H1 (cell line): ENCODE results near the gene CHST9. TPM values are rescaled to one million over a fixed set of nuclear protein-coding genes. Genes with fewer than 3 reads are reported as not detected.

Source experiments
- CTCF ChIA-PET: fragments of 300-600 bp; sonication (Branson Sonifier 250); formaldehyde crosslinking; loops from one replicate; lab custom pipeline; 2021; ENCODE audit not compliant: partially characterized antibody; lab: Charles Lee
- POLR2A ChIA-PET: fragments of 300-600 bp; sonication (Branson Sonifier 250); formaldehyde crosslinking; loops from one replicate; lab custom pipeline; 2021; ENCODE audit warnings: inconsistent platforms; ENCODE audit not compliant: partially characterized antibody; lab: Charles Lee
- DNase-seq, 2 experiments: peaks; one replicate each; pipeline versions ENCODE4 v3.0.0 to v3.0.0-alpha.2; 2010 to 2022; ENCODE audit warnings: low spot score in 2 of 2, low read depth in 1 of 2, mixed read lengths in 1 of 2
- FAIRE-seq: peaks from 2 replicates; lab custom pipeline; 2011; peaks lifted over from hg19 to GRCh38; lab: Jason Lieb, UNC
- H2AFZ ChIP-seq: 2 replicates; pipeline ENCODE4 v1.8.1; 2012; ENCODE audit warnings: low read length, inconsistent platforms
- H2AK5ac ChIP-seq: 2 replicates; pipeline ENCODE4 v1.6.1; 2013; ENCODE audit warnings: low read depth, low read length
- H2BK120ac ChIP-seq: replicated peaks from 2 replicates; pipeline ENCODE3; 2013; ENCODE audit warnings: low read depth, low read length, inconsistent platforms
- H2BK12ac ChIP-seq: 2 replicates; pipeline ENCODE4 v1.6.1; 2013; ENCODE audit warnings: low read depth, low read length
- H2BK15ac ChIP-seq: 2 replicates; pipeline ENCODE4 v1.6.1; 2013; ENCODE audit warnings: low read length
- H2BK20ac ChIP-seq: 2 replicates; pipeline ENCODE4 v1.6.1; 2013; ENCODE audit warnings: low read length
- H2BK5ac ChIP-seq: 2 replicates; pipeline ENCODE4 v1.6.1; 2013; ENCODE audit warnings: low read depth, low read length
- H3K14ac ChIP-seq: 2 replicates; pipeline ENCODE4 v1.6.1; 2013; ENCODE audit warnings: inconsistent platforms; ENCODE audit not compliant: insufficient read length
- H3K18ac ChIP-seq: 2 replicates; pipeline ENCODE4 v1.6.1; 2013; ENCODE audit warnings: low read length; ENCODE audit errors: extremely low read depth
- H3K23ac ChIP-seq: 2 replicates; pipeline ENCODE4 v1.6.1; 2013; ENCODE audit warnings: inconsistent platforms; ENCODE audit not compliant: insufficient read length
- H3K23me2 ChIP-seq: 2 replicates; pipeline ENCODE4 v1.6.1; 2013; ENCODE audit warnings: low read depth, low read length
- H3K27ac ChIP-seq: 2 replicates; pipeline ENCODE4 v1.6.1; 2011; ENCODE audit warnings: low read depth, low read length, inconsistent platforms
- H3K27me3 ChIP-seq, 4 experiments: replicated peaks in 1 of 4; 1 replicate in 1 of 4; 2 replicates in 3 of 4; pipeline versions ENCODE4 v1.6.1 to v1.8.1; 2011 to 2013; ENCODE audit warnings: low read length in 3 of 4, mild to moderate bottlenecking in 3 of 4, inconsistent platforms in 2 of 4, mixed read lengths in 2 of 4, moderate library complexity in 1 of 4; ENCODE audit not compliant: control insufficient read depth in 3 of 4, insufficient read depth in 3 of 4; ENCODE audit errors: extremely low read depth in 1 of 4
- H3K36me3 ChIP-seq, 4 experiments: 2 replicates each; pipeline versions ENCODE4 v1.6.1 to v1.8.1; 2011 to 2013; ENCODE audit warnings: mild to moderate bottlenecking in 4 of 4, low read length in 3 of 4, moderate library complexity in 2 of 4, control low read depth in 1 of 4, inconsistent platforms in 1 of 4; ENCODE audit not compliant: insufficient read depth in 4 of 4, control insufficient read depth in 2 of 4
- H3K4ac ChIP-seq: replicated peaks from 2 replicates; pipeline ENCODE3; 2013; ENCODE audit warnings: low read length, low read depth, mixed read lengths, inconsistent platforms; ENCODE audit not compliant: insufficient read length
- H3K4me1 ChIP-seq, 4 experiments: replicated peaks in 1 of 4; 1 replicate in 1 of 4; 2 replicates in 3 of 4; pipeline versions ENCODE4 v1.6.1 to v1.8.1; 2011 to 2013; ENCODE audit warnings: low read length in 3 of 4, inconsistent platforms in 2 of 4, mixed read lengths in 1 of 4; ENCODE audit not compliant: insufficient read depth in 4 of 4, control insufficient read depth in 3 of 4
- H3K4me2 ChIP-seq, 2 experiments: 2 replicates each; pipeline versions ENCODE4 v1.6.1 to v1.8.1; 2011 to 2013; ENCODE audit warnings: low read depth in 2 of 2, low read length in 2 of 2, control low read depth in 1 of 2, inconsistent platforms in 1 of 2, mild to moderate bottlenecking in 1 of 2; ENCODE audit not compliant: insufficient read depth in 1 of 2
- H3K4me3 ChIP-seq, 4 experiments: fragments of 200-600, 300-600 bp in 1 of 4; sonication (generic), shearing (Covaris generic), sonication (Bioruptor Twin) in 1 of 4; 2 replicates each; pipeline versions ENCODE4 v1.5.1 to v1.8.1; 2011 to 2016; ENCODE audit warnings: low read length in 4 of 4, low read depth in 3 of 4, control low read depth in 2 of 4, inconsistent platforms in 2 of 4, mild to moderate bottlenecking in 2 of 4, mixed read lengths in 1 of 4, moderate library complexity in 1 of 4; ENCODE audit not compliant: insufficient read depth in 2 of 4; ENCODE audit errors: extremely low read depth in 1 of 4
- H3K56ac ChIP-seq: replicated peaks from 2 replicates; pipeline ENCODE3; 2013; ENCODE audit warnings: low read depth, mild to moderate bottlenecking, mixed read lengths, low read length, inconsistent platforms; ENCODE audit not compliant: insufficient read length
- H3K79me1 ChIP-seq: 2 replicates; pipeline ENCODE4 v1.6.1; 2013; ENCODE audit warnings: low read depth, low read length, control low read depth
- H3K79me2 ChIP-seq, 2 experiments: 2 replicates each; pipeline versions ENCODE4 v1.6.1 to v1.8.1; 2012 to 2013; ENCODE audit warnings: low read length in 2 of 2, mild to moderate bottlenecking in 2 of 2, inconsistent platforms in 1 of 2; ENCODE audit not compliant: insufficient read depth in 2 of 2, control insufficient read depth in 1 of 2
- H3K9ac ChIP-seq, 4 experiments: replicated peaks in 1 of 4; 1 replicate in 1 of 4; 2 replicates in 3 of 4; pipeline versions ENCODE4 v1.6.1 to v1.8.1; 2011 to 2013; ENCODE audit warnings: low read depth in 3 of 4, low read length in 3 of 4, control low read depth in 2 of 4, mild to moderate bottlenecking in 2 of 4, moderate library complexity in 2 of 4, inconsistent platforms in 1 of 4; ENCODE audit errors: extremely low read depth in 1 of 4
- H3K9me3 ChIP-seq, 2 experiments: 2 replicates each; pipeline versions ENCODE4 v1.6.1 to v1.8.1; 2012 to 2013; ENCODE audit warnings: mild to moderate bottlenecking in 2 of 2, moderate library complexity in 2 of 2, control low read depth in 1 of 2, inconsistent platforms in 1 of 2, low read depth in 1 of 2, low read length in 1 of 2, mixed read lengths in 1 of 2; ENCODE audit not compliant: insufficient read depth in 2 of 2
- H4K20me1 ChIP-seq, 2 experiments: replicated peaks in 1 of 2; 2 replicates each; pipeline versions ENCODE3 to v1.8.1; 2011 to 2013; ENCODE audit warnings: inconsistent platforms in 2 of 2, low read length in 2 of 2, mild to moderate bottlenecking in 1 of 2; ENCODE audit not compliant: insufficient read depth in 2 of 2, control insufficient read depth in 1 of 2
- H4K5ac ChIP-seq: 2 replicates; pipeline ENCODE4 v1.6.1; 2013; ENCODE audit warnings: low read length, low read depth, mixed read lengths, inconsistent platforms; ENCODE audit not compliant: insufficient read length
- H4K8ac ChIP-seq: 2 replicates; pipeline ENCODE4 v1.8.0; 2013; ENCODE audit warnings: mild to moderate bottlenecking, moderate library complexity, low read length, inconsistent platforms; ENCODE audit not compliant: insufficient read depth; ENCODE audit errors: extremely low read depth
- H4K91ac ChIP-seq: replicated peaks from 2 replicates; pipeline ENCODE3; 2013; ENCODE audit warnings: low read length, mixed read lengths, inconsistent platforms; ENCODE audit not compliant: insufficient read length
- BRCA1 ChIP-seq: IDR thresholded peaks from 2 replicates; pipeline ENCODE4 v1.6.1; 2012; ENCODE audit warnings: low read depth, low read length, improper control_type of control experiment
- CEBPB ChIP-seq: IDR thresholded peaks from 2 replicates; pipeline ENCODE4 v1.6.1; 2012; ENCODE audit warnings: low read depth, low read length
- CTCF ChIP-seq, 3 experiments: IDR thresholded peaks; 1 replicate in 2 of 3; 2 replicates in 1 of 3; pipeline versions ENCODE4 v1.5.1 to v1.6.1; 2011; ENCODE audit warnings: low read length in 3 of 3, mild to moderate bottlenecking in 3 of 3, inconsistent platforms in 2 of 3, low read depth in 1 of 3, moderate library complexity in 1 of 3; ENCODE audit not compliant: insufficient read depth in 1 of 3; ENCODE audit errors: control extremely low read depth in 1 of 3
- HDAC2 ChIP-seq, 2 experiments: fragments of 300-600 bp in 1 of 2; sonication (generic) in 1 of 2; IDR thresholded peaks; 2 replicates each; pipeline ENCODE4 v1.6.1; 2011 to 2012; ENCODE audit warnings: low read depth in 2 of 2, low read length in 2 of 2, mild to moderate bottlenecking in 2 of 2, moderate library complexity in 2 of 2, borderline replicate concordance in 1 of 2, inconsistent platforms in 1 of 2
- KDM4A ChIP-seq: IDR thresholded peaks from one replicate; pipeline ENCODE4 v1.7.1; 2012; ENCODE audit warnings: low read depth, mild to moderate bottlenecking, moderate library complexity, low read length, inconsistent platforms; ENCODE audit not compliant: severe bottlenecking
- RAD21 ChIP-seq, 2 experiments: IDR thresholded peaks in 1 of 2; conservative IDR thresholded peaks in 1 of 2; 2 replicates each; pipeline ENCODE4 v1.6.1; 2011; ENCODE audit warnings: low read depth in 2 of 2, low read length in 2 of 2, improper control_type of control experiment in 1 of 2, inconsistent platforms in 1 of 2, mild to moderate bottlenecking in 1 of 2, moderate library complexity in 1 of 2
- RBBP5 ChIP-seq: IDR thresholded peaks from 2 replicates; pipeline ENCODE4 v1.7.1; 2012; ENCODE audit warnings: low read depth, mild to moderate bottlenecking, inconsistent platforms, low read length, moderate library complexity, borderline replicate concordance
- RXRA ChIP-seq: IDR thresholded peaks from 2 replicates; pipeline ENCODE4 v1.6.1; 2011; ENCODE audit warnings: low read depth, mild to moderate bottlenecking, low read length, moderate library complexity; ENCODE audit not compliant: insufficient read depth
- SIX5 ChIP-seq: IDR thresholded peaks from 2 replicates; pipeline ENCODE4 v1.6.1; 2011; ENCODE audit warnings: mild to moderate bottlenecking, low read depth, low read length
- TBP ChIP-seq: IDR thresholded peaks from 2 replicates; pipeline ENCODE4 v1.6.1; 2011; ENCODE audit warnings: low read depth, low read length, improper control_type of control experiment
- WGBS, 2 experiments: shearing (Covaris generic) in 1 of 2; methylation state at CpG; one replicate each; pipeline versions ENCODE4 v1.1.6 to v1.1.7; 2013 to 2015; ENCODE audit warnings: low lambda C conversion rate in 2 of 2, mixed read lengths in 2 of 2, inconsistent platforms in 1 of 2, low coverage in 1 of 2, missing lambda C conversion rate in 1 of 2; ENCODE audit not compliant: insufficient replicate concordance in 2 of 2, insufficient coverage in 1 of 2, insufficient read length in 1 of 2; ENCODE audit errors: extremely low coverage in 1 of 2, missing lambda C conversion rate in 1 of 2; 5-methylcytosine and 5-hydroxymethylcytosine counted together
- polyA plus RNA-seq, 7 experiments: library from polyadenylated mRNA; depleted of rRNA in 3 of 7; stranded (reverse) in 5 of 7; unstranded in 2 of 7; fragments of >200 nt in 5 of 7; fragments of 200-250 nt in 2 of 7; gene quantifications; 1 replicate in 5 of 7; 2 replicates in 1 of 7; 4 replicates in 1 of 7; pipeline versions ENCODE4 v1.2.1 to v1.2.3, GENCODE V29; 2011 to 2013; ENCODE audit warnings: missing spikeins in 2 of 7, mixed read lengths in 2 of 7
- total RNA-seq: library from RNA; stranded (reverse); fragmentation: NEBNext Ultra II Directional; extraction: Animal tissue kit (Norgen Biotek cat#: 25700); gene quantifications from 2 replicates; pipeline ENCODE4 v1.2.1, GENCODE V29; 2021

CHST9 gene
- total and polyA plus RNA-seq, 2 of the 8 experiments (the other 6 are each of a cell fraction or from before 2014, with no cell fraction given) = 3.2 to 24.3 TPM

DNA sequence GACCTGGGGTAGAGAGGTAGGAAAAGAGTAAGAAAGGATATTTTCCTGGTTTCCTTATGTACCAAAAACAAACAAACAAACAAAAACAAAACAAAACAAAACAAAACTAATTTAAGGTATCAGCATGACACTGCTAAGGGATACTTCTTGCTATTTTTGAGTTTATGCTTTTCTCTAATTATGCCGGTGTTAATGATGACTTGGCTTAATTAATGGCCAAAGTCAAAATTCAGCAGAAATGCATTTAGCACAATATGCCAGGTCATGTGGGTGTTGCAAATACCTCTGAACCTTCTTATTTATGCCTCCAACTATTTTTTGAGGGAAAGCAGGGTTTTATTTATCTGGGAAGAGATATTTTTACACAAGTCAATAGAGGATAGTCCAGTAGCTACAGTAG is 3.2 kb upstream of the CHST9 start:
- CTCF ChIA-PET = no interaction called here
- no peak overlapping the region for H3K56ac ChIP-seq
- no peak overlapping the region for H2BK120ac ChIP-seq
- H3K79me2 ChIP-seq = peaks cover 0 to 10% of the 10 kb centered on the region in 2 experiments; a peak in 2 of 4 replicates
- no peak overlapping the region for H2AK5ac ChIP-seq
- peaks cover 6% of the 10 kb centered on the region; the same call in 1 of the 2 replicates for H3K23me2 ChIP-seq
- POLR2A ChIA-PET = interaction anchor here (1.8 kb wide), 1 partner anchor 21 kb away, joined by 3 read pairs; no protein-coding TSS in a partner anchor
- no peak for FAIRE-seq
- WGBS, 2 experiments = 90% methylated on average over 1 of the region's 1 CpG; no CpG with 5 or more reads in 1 of the 2 experiments
- H3K4me2 ChIP-seq = no peak overlapping the region
- no peak overlapping the region for H2AFZ ChIP-seq
- no peaks in the 10 kb centered on the region for H3K36me3 ChIP-seq
- no peak overlapping the region for H3K9ac ChIP-seq
- H4K20me1 ChIP-seq = no peaks in the 10 kb centered on the region
- H4K8ac ChIP-seq = no peak overlapping the region
- no peaks in the 10 kb centered on the region for H3K27me3 ChIP-seq
- no peak overlapping the region for H3K14ac ChIP-seq
- no peak overlapping the region for H2BK15ac ChIP-seq
- no peak overlapping the region for H3K18ac ChIP-seq
- no peak overlapping the region for H2BK12ac ChIP-seq
- TF ChIP-seq TBP (no peak), KDM4A (no peak), CTCF (IDR thresholded peaks at IDR 0.05; ENCODE audit: control extremely low read depth in 1 of 3, insufficient read depth in 1 of 3, low read depth in 1 of 3, low read length in 3 of 3) (no peak), RAD21 (IDR thresholded peaks at IDR 0.05 in 1 of 2, conservative IDR thresholded peaks at IDR 0.05 in 1 of 2; ENCODE audit: low read depth in 2 of 2, low read length in 2 of 2) (no peak), RXRA (no peak), HDAC2 (IDR thresholded peaks at IDR 0.05; ENCODE audit: borderline replicate concordance in 1 of 2, low read depth in 2 of 2, low read length in 2 of 2) (no peak), CEBPB (no peak), SIX5 (no peak), RBBP5 (no peak), BRCA1 (no peak)
- TF ChIP-seq, all 59 proteins: peak for 0
- Histone ChIP-seq H3K79me1 (no peaks in the 10 kb centered on the region), H3K4ac (no peak overlapping the region), H3K4me1 (peaks cover 0 to 11% (median 3%) of the 10 kb centered on the region in 4 experiments; a peak in 2 of 7 replicates), H2BK5ac (no peak overlapping the region), H3K23ac (no peak overlapping the region), H3K4me3 (no peak overlapping the region), H2BK20ac (no peak overlapping the region), H4K5ac (no peak overlapping the region), H3K9me3 (no peaks in the 10 kb centered on the region), H4K91ac (no peak overlapping the region), H3K27ac (no peak overlapping the region)
- DNase-seq = no peak
